Suprapubic skin (tissue), 4 donors: ENCODE measurements around the gene ZNF423. TPM values are rescaled to one million over a fixed set of nuclear protein-coding genes. Genes with fewer than 3 reads are reported as not detected.

ENCODE experiments used
- DNase-seq, 2 donors: peaks; one replicate each; pipeline ENCODE4 v3.0.0-alpha.2; 2019; ENCODE audit warnings: low spot score in 2 of 2
- H3K27ac ChIP-seq: fragments of 200-600 bp; sonication (generic); one replicate; pipeline ENCODE4 v1.5.1; 2019
- H3K27me3 ChIP-seq: fragments of 200-600 bp; sonication (generic); one replicate; pipeline ENCODE4 v1.5.1; 2019
- H3K36me3 ChIP-seq: fragments of 200-600 bp; sonication (generic); one replicate; pipeline ENCODE4 v1.5.1; 2019
- H3K4me1 ChIP-seq: fragments of 200-600 bp; sonication (generic); one replicate; pipeline ENCODE4 v1.5.1; 2019
- H3K4me3 ChIP-seq: fragments of 200-600 bp; sonication (generic); one replicate; pipeline ENCODE4 v1.5.1; 2019; ENCODE audit warnings: mild to moderate bottlenecking
- H3K9me3 ChIP-seq: fragments of 200-600 bp; sonication (generic); one replicate; pipeline ENCODE4 v1.5.1; 2019
- CTCF ChIP-seq, 2 donors: fragments of 200-600 bp in 1 of 2; fragments of 450-650 bp in 1 of 2; sonication (generic) in 1 of 2; IDR thresholded peaks; one replicate each; pipeline ENCODE4 v1.5.1; 2016 to 2019; ENCODE audit warnings: antibody characterized with exemption in 2 of 2, mild to moderate bottlenecking in 1 of 2, moderate library complexity in 1 of 2
- EP300 ChIP-seq: sonication (generic); formaldehyde crosslinking; IDR thresholded peaks from one replicate; pipeline ENCODE4 v1.6.1; 2017; ENCODE audit warnings: antibody characterized with exemption
- POLR2A ChIP-seq, 2 donors: fragments of 450-650 bp; IDR thresholded peaks; one replicate each; pipeline ENCODE4 v1.6.1; 2017; ENCODE audit warnings: antibody characterized with exemption in 2 of 2, mild to moderate bottlenecking in 2 of 2, moderate library complexity in 2 of 2
- POLR2AphosphoS5 ChIP-seq, 3 donors: sonication (generic); formaldehyde crosslinking; IDR thresholded peaks; one replicate each; pipeline ENCODE4 v1.6.1; 2017; ENCODE audit warnings: antibody characterized with exemption in 3 of 3
- WGBS: methylation state at CpG from one replicate; pipeline ENCODE4 v1.1.5; 2018; 5-methylcytosine and 5-hydroxymethylcytosine counted together
- total RNA-seq, 4 donors: library from RNA; depleted of rRNA; stranded (reverse); fragments of >200 nt; gene quantifications; one replicate each; pipeline ENCODE4 v1.1.0, GENCODE V29; 2016

ZNF423 gene
- total RNA-seq, 4 donors from 2014 or later = 1.3 to 5.3 (median 1.9) TPM

GRCh38 chr16:49530427-49530970 is 325.4 kb downstream of the ZNF423 start:
- Histone ChIP-seq H3K36me3 (no peaks in the 10 kb centered on the region), H3K27me3 (no peaks in the 10 kb centered on the region), H3K9me3 (no peaks in the 10 kb centered on the region), H3K27ac (no peak overlapping the region), H3K4me3 (no peak overlapping the region), H3K4me1 (peaks cover 9% of the 10 kb centered on the region)
- 55% methylated on average over 11 of the region's 11 CpGs for WGBS
- no peak for DNase-seq
- TF ChIP-seq POLR2AphosphoS5 (IDR thresholded peaks at IDR 0.05) = no peak
- TF ChIP-seq EP300 = no peak
- no peak for TF ChIP-seq CTCF (IDR thresholded peaks at IDR 0.05)
- no peak for TF ChIP-seq POLR2A (IDR thresholded peaks at IDR 0.05)

- H3K4me3 ChIP-seq = no peak overlapping the region
- DNase-seq = no peak
- 88% methylated on average over 14 of the region's 14 CpGs for WGBS
- H3K9me3 ChIP-seq = no peaks in the 10 kb centered on the region
- H3K4me1 ChIP-seq = peaks cover 9% of the 10 kb centered on the region
- H3K27me3 ChIP-seq = no peaks in the 10 kb centered on the region
- no peak for TF ChIP-seq EP300
- TF ChIP-seq POLR2AphosphoS5 (IDR thresholded peaks at IDR 0.05) = no peak
- no peak for TF ChIP-seq CTCF (IDR thresholded peaks at IDR 0.05)
- TF ChIP-seq POLR2A (IDR thresholded peaks at IDR 0.05) = no peak
- H3K27ac ChIP-seq = no peak overlapping the region
- H3K36me3 ChIP-seq = no peaks in the 10 kb centered on the region
These were observed 326.4 kb downstream of the ZNF423 start for GRCh38 chr16:49529411-49530045.

GRCh38 chr16:49528866-49529288 is 327.0 kb downstream of the ZNF423 start:
- H3K4me3 ChIP-seq = peak overlapping the region; percentile 35
- H3K9me3 ChIP-seq = no peaks in the 10 kb centered on the region
- DNase-seq = no peak
- no peak for TF ChIP-seq POLR2AphosphoS5 (IDR thresholded peaks at IDR 0.05)
- no peak for TF ChIP-seq CTCF (IDR thresholded peaks at IDR 0.05)
- TF ChIP-seq POLR2A (IDR thresholded peaks at IDR 0.05) = no peak
- no peak for TF ChIP-seq EP300
- H3K27me3 ChIP-seq = no peaks in the 10 kb centered on the region
- H3K36me3 ChIP-seq = no peaks in the 10 kb centered on the region
- WGBS = 89% methylated on average over 13 of the region's 13 CpGs
- H3K4me1 ChIP-seq = peaks cover 9% of the 10 kb centered on the region
- H3K27ac ChIP-seq = peak overlapping the region; percentile 9

GRCh38 chr16:49528060-49528865 is 327.6 kb downstream of the ZNF423 start:
- WGBS = 32% methylated on average over 23 of the region's 23 CpGs
- TF ChIP-seq CTCF (IDR thresholded peaks at IDR 0.05) = no peak
- no peak for TF ChIP-seq EP300
- TF ChIP-seq POLR2AphosphoS5 (IDR thresholded peaks at IDR 0.05) = no peak
- TF ChIP-seq POLR2A (IDR thresholded peaks at IDR 0.05) = no peak
- Histone ChIP-seq H3K27me3 (no peaks in the 10 kb centered on the region), H3K4me1 (peaks cover 9% of the 10 kb centered on the region), H3K36me3 (no peaks in the 10 kb centered on the region), H3K27ac (peak overlapping the region; percentile 9), H3K9me3 (no peaks in the 10 kb centered on the region), H3K4me3 (peak overlapping the region; percentile 35)
- DNase-seq = no peak

- 74% methylated on average over 7 of the region's 7 CpGs for WGBS
- no peaks in the 10 kb centered on the region for H3K9me3 ChIP-seq
- no peak overlapping the region for H3K27ac ChIP-seq
- TF ChIP-seq POLR2AphosphoS5 (IDR thresholded peaks at IDR 0.05) (no peak), EP300 (no peak), CTCF (IDR thresholded peaks at IDR 0.05) (no peak), POLR2A (IDR thresholded peaks at IDR 0.05) (no peak)
- H3K4me1 ChIP-seq = peaks cover 9% of the 10 kb centered on the region
- H3K36me3 ChIP-seq = no peaks in the 10 kb centered on the region
- peak overlapping the region; percentile 35 for H3K4me3 ChIP-seq
- H3K27me3 ChIP-seq = no peaks in the 10 kb centered on the region
- DNase-seq = no peak
These were observed 328.3 kb downstream of the ZNF423 start for GRCh38 chr16:49527611-49528010.
